Stimulated activated CD8-positive, alpha-beta memory T cell treated with anti-CD3 and anti-CD28 coated beads, Interleukin-15, amount 100 ng/mL, for 48 hours (primary cell): Measurements from ENCODE around the gene WNT10A.
A peak's percentile ranks its signal among the peaks of the same experiment; 100 is the strongest.
"Not testable (repeated sequence)": the region's sequence is repeated elsewhere in the genome, so short reads cannot be mapped to it uniquely, and the experiment has no call there.

Source experiments
- DNase-seq, 2 donors: peaks; one replicate each; pipeline ENCODE4 v3.0.0-alpha.2; 2020; ENCODE audit warnings: low read depth in 2 of 2

The WNT10A gene

DNA sequence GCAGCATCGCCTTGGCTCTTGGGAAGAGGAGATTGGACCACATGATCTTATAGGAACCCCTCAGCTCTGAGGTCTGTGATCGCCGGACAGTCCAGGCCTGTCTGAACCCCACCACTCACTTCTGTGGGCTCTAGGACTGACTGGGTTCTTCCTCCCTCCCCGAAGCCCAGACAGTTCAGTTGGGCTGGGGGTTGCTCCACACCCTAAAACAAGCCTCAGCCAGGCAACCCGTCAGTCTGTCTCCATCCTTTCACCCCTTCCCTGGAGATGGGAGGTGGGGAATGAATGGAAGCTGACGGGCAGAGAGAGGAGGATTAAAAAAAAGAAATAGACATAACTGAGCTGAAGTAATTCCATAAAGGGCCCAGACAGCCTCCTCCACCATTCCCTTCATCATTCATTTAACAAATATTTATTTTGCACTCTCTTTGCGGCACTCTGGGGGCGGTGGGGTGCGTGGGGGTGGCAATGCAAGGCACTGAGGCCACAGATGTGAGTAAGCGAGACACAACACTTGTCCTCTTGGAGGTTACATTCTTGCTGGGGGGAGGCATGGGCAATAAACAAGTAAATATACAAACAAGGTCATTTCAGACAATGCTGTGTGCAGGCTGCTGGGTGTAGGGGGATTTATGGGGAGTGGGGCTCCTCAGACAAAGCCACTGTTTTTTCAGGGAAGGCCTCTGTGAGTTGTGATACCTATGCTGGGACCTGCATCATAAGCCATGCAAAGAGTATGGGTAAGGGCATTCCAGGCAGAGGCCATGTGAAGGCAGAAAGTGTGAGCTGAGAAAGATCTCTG is 12.9 kb downstream of the WNT10A start:
- no peak for DNase-seq

GRCh38 chr2:218894151-218894879 is 13.7 kb downstream of the WNT10A start:
- no peak for DNase-seq

DNA sequence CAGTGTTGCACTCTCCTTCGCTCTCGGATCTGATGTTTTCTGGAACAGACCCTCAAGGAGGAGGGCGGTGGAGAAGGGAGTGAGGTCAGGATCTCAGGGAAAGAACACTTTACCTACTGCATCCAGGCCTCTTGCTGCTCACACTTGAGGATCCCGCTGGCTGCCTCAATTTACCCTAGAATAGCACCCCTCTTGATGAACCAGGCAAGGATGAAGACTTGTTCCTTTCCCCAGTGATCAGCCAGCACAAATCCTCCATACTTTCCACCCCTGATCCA is 14.2 kb downstream of the WNT10A start:
- DNase-seq: no peak

DNA sequence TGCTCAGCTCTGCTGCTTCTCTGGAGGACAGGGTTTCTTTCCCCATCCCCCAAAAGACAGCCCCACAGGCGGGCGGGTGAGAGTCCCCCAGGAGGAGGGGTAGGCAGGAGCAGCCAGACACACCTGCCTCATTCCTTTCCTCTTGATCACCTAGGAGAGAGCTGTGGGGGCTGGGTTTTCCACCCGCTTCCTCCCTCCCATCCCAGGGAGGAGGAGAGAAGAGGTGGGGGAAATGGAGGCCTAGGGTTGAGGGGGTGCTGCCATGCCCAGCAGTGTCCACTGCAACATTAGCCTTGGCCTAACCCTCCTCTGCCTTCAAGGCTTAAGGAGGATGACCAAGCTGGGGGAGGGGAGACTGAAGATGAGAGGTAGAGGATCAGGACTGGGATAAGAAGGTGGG is 14.7 kb downstream of the WNT10A start:
- no peak for DNase-seq

- no peak for DNase-seq
Measured at GRCh38 chr2:218895759-218896500, 15.3 kb downstream of the WNT10A start.

GRCh38 chr2:218896501-218897393 is 16.1 kb downstream of the WNT10A start:
- peak; percentile 84 to 87 for DNase-seq

DNA sequence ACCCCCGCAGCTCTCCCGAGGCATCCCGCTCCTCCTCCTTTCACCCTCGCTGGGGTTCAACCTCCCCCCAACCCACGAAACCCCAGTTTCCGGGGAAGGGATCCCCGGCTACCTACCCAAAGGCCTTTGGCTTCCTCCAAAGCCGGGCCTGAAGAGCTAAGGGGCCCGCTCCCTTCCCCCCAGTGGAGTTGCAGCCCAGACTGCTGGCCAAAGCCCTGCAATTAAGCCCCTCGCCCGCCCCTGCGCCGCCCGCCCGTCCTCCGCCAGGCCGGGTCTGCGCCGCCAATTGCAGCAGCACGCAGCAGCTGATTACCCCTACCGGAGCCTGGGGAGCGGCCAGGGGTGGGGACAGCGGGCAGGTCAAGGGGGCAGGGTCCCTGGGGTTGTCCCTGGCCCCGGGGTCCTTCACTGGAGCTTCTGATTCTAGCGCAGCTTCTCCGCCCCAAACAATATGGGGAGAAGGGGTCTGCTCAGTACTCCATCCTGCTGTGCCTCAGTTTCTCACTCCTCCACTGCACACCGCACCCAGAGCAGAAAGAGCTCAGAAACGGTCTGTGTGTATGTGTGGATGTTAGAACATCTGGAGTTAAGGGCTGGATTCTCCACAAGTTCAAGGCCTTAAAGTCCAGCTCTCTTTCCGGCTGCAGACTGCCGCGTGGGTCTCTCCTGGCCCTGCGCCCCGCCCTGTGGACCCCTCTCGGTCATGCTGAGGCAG is 16.9 kb downstream of the WNT10A start:
- DNase-seq: no peak

DNA sequence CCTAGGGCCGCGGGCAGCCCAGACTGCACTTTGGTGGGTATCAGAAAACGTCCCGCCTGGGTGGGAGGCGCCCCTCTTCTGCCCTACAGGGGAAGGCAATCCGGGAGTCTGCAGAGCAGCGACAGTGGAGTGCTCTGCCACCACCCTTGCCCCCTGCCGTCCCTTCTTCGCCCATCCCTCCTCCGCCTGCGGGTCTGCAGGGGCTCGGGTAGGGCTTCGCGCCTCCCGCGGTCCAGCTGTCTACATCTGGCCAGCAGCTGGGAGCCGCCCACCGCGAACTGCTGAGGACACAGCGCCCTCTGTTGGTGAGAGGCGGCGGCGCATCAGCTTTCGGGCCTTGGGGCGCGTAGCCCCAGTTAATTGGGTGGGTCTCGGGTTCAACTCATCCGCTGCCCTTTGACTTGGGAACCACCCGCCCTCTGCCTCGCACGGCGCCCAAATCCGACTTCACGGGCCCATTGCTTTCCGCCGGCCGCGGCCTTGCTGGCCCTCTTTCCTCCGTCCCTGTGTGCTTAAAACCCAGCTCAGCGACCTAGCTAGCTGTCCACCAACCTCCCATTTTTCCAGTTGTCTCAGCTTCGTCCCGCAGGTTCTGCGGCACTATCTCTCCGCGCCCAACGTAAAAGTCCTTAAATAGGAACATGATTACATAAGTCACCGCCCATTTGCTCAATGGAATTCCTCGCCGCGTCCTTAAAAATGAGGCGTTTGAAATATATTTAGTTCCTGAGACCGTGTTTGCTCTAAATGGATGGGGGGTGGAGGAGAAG is 17.6 kb downstream of the WNT10A start:
- DNase-seq: peak; percentile 66 to 76

- DNase-seq: no peak
Measured at GRCh38 chr2:218899147-218899546, 18.5 kb downstream of the WNT10A start.

DNA sequence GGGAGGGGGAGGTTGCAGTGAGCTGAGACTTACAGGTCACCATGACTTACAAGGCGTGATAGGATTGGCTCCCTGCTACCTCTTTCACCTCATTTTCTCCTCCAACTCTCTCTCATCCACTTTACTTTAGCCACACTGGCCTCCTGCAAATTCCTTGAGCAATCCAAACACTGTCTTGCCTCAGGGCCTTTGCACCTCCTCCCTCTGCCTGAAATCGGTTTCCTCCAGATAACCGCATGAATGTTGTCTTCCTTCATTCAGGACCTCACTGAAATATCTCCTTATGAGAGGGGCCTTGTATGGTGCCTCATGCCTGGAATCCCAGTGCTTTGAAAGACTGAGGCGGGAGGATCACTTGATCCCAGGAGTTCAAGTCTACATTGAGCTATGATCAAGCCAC is 21.8 kb downstream of the WNT10A start:
- DNase-seq: no peak

DNA sequence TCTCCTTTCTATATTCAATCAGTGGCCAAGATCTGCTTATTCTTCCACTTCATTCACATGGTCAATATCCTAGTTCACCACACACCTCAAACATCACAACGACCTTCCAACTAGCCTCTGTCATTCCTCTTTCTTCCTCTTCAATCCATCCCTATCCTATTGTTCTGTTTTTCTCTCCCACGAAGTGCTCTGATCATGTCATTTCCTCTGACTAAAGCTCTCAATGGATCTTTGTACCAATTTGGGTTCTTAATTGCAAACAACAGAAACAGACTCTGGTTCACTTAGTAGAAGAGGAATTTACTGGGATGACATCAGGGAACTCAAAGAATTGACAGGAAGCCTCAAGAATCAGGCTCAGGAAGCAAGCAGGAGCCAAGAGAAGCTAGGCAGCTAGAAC is 23.5 kb downstream of the WNT10A start:
- DNase-seq: no peak

DNA sequence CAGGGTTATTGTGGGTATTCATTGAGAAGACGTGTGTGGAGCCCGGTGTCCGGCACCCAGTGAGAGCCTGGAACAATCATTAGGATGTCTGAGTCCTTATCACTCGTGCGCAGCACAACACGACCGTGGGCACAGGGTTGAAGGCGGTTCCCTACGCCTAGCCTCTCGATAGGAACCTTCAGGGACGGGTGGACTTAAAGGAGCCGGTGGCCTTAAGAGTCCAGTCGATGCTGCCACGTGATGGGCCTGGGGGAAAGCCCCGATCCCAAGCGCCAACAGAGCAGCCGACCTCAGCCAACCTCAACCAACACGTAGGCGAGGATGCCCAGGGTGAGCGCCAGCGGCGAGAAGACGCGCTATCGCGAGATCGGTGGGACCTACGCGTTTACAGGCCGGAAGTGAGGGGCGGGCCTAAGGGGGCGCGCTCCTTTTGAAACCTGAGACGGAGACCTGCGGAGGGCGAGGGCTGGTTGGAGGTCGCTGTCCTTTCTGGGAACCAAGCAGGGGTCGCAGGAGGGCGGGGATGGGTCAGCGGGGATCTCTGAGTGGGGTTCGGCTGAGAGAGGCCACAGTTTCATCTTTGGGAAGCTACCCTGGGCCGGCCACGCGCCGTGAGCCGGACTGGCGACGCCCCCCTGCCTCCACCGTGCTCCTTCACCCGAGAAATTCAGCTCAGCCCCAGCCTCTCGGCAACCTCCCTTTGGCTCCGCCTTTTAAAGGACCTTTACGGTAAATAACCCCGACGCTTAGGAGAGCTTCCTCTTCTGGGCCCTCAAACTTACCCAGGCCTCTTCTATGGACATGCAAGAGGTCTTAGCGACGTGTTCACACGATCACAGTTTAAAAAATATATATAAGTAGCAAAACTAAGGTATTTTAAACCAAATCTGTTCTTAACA is 28.3 kb downstream of the WNT10A start:
- peak; percentile 80 to 89 for DNase-seq

GRCh38 chr2:218910741-218911140 is 30.1 kb downstream of the WNT10A start:
- no peak for DNase-seq

GRCh38 chr2:218920504-218920903 is 39.9 kb downstream of the WNT10A start:
- DNase-seq: no peak

GRCh38 chr2:218924757-218925156 is 44.1 kb downstream of the WNT10A start:
- no peak for DNase-seq

- DNase-seq: no peak
Measured at GRCh38 chr2:218925434-218925833, 44.8 kb downstream of the WNT10A start.

- no peak for DNase-seq
Measured at GRCh38 chr2:218927422-218927821, 46.8 kb downstream of the WNT10A start.

DNA sequence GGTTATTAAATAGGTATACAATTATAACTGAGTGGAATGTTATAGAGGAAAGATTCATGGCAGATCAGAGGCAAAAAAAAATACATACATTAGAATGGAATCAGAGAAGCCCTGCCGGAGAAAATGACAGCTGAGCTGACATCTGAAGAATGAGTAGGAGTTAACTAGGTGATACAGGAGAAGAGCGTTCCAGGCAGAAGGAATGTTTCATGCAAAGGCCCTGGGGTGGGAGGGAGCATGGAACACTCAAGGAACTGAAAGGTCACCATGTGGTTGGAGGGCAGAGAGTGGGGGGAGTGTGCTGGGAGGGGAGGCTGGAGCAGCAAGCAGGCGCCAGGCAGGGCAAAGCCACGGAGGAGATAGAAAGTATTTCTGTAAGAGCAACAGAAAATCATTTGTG is 47.2 kb downstream of the WNT10A start:
- no peak for DNase-seq

GRCh38 chr2:218930488-218930887 is 49.8 kb downstream of the WNT10A start:
- DNase-seq: not testable (repeated sequence)
